GM23338 (cell line): ENCODE results near the gene LENEP. TPM values are rescaled to one million over a fixed set of nuclear protein-coding genes. Genes with fewer than 3 reads are reported as not detected.

Experiments used
- ATAC-seq: fragments of 200-7000 bp; cut with Tn5 transposase; 3 replicates; pipeline ENCODE4 v1.9.1; 2020
- DNase-seq: peaks from one replicate; pipeline ENCODE4 v3.0.0-alpha.2; 2015; ENCODE audit warnings: low spot score
- H2AFZ ChIP-seq: fragments of 200-600 bp; sonication (generic); 2 replicates; pipeline ENCODE4 v1.8.0; 2016; ENCODE audit warnings: antibody characterized with exemption, mild to moderate bottlenecking, moderate library complexity
- H3F3A ChIP-seq: fragments of 200-600 bp; sonication (generic); replicated peaks from 2 replicates; pipeline ENCODE4 v1.8.0; 2017; ENCODE audit warnings: antibody characterized with exemption, mixed run types, low read depth
- H3K27ac ChIP-seq: fragments of 200-600 bp; sonication (generic); 2 replicates; pipeline ENCODE4 v1.6.1; 2016; ENCODE audit warnings: low read depth
- H3K27me3 ChIP-seq: fragments of 200-600 bp; sonication (generic); 2 replicates; pipeline ENCODE4 v1.8.0; 2016; ENCODE audit warnings: mild to moderate bottlenecking, mixed run types, moderate library complexity; ENCODE audit not compliant: insufficient read depth
- H3K36me3 ChIP-seq: fragments of 200-600 bp; sonication (generic); 2 replicates; pipeline ENCODE4 v1.8.0; 2016; ENCODE audit warnings: mild to moderate bottlenecking; ENCODE audit not compliant: insufficient read depth
- H3K4me1 ChIP-seq: fragments of 200-600 bp; sonication (generic); 2 replicates; pipeline ENCODE4 v1.8.0; 2016; ENCODE audit warnings: mild to moderate bottlenecking, moderate library complexity; ENCODE audit not compliant: insufficient read depth
- H3K4me2 ChIP-seq: fragments of 200-600 bp; sonication (generic); 2 replicates; pipeline ENCODE4 v1.7.1; 2017; ENCODE audit warnings: mixed run types
- H3K4me3 ChIP-seq: fragments of 200-600 bp; sonication (generic); 2 replicates; pipeline ENCODE4 v1.6.1; 2016; ENCODE audit warnings: mixed run types
- H3K79me2 ChIP-seq: fragments of 200-600 bp; sonication (generic); replicated peaks from 2 replicates; pipeline ENCODE4 v1.8.0; 2017; ENCODE audit warnings: mild to moderate bottlenecking; ENCODE audit not compliant: insufficient read depth
- H3K9me2 ChIP-seq: fragments of 200-600 bp; sonication (generic); 2 replicates; pipeline ENCODE4 v1.8.0; 2017; ENCODE audit not compliant: insufficient read depth
- H4K20me1 ChIP-seq: fragments of 200-600 bp; sonication (generic); replicated peaks from 2 replicates; pipeline ENCODE4 v1.8.0; 2017; ENCODE audit warnings: mild to moderate bottlenecking; ENCODE audit not compliant: insufficient read depth
- H3K27ac Mint-ChIP-seq: 2 replicates; pipeline ENCODE4 v1.8.0; 2020; ENCODE audit warnings: inconsistent platforms, mild to moderate bottlenecking, moderate library complexity, mixed read lengths
- H3K27me3 Mint-ChIP-seq: 3 replicates; pipeline ENCODE4 v1.8.0; 2022; ENCODE audit warnings: low read depth, mild to moderate bottlenecking, moderate library complexity, mixed read lengths, inconsistent platforms; ENCODE audit not compliant: insufficient read depth, poor library complexity
- H3K36me3 Mint-ChIP-seq: 3 replicates; pipeline ENCODE4 v1.8.0; 2021; ENCODE audit warnings: low read depth, mild to moderate bottlenecking, inconsistent platforms, moderate library complexity, mixed read lengths
- H3K4me1 Mint-ChIP-seq: 3 replicates; pipeline ENCODE4 v1.8.0; 2020; ENCODE audit warnings: mild to moderate bottlenecking, inconsistent platforms, mixed read lengths
- H3K4me3 Mint-ChIP-seq: 3 replicates; pipeline ENCODE4 v1.8.0; 2021; ENCODE audit warnings: moderate library complexity, mild to moderate bottlenecking, inconsistent platforms, mixed read lengths
- H3K9me3 Mint-ChIP-seq: 3 replicates; pipeline ENCODE4 v1.8.0; 2020; ENCODE audit warnings: moderate library complexity, mild to moderate bottlenecking, inconsistent platforms, mixed read lengths
- CTCF ChIP-seq, 2 experiments: fragments of 200-600 bp in 1 of 2; sonication (generic) in 1 of 2; conservative IDR thresholded peaks; 2 replicates each; pipeline versions ENCODE4 v1.5.1 to v1.6.1; 2016 to 2017; ENCODE audit warnings: antibody characterized with exemption in 2 of 2, low read depth in 2 of 2, mild to moderate bottlenecking in 2 of 2, moderate library complexity in 1 of 2
- EZH2 ChIP-seq: fragments of 200-600 bp; sonication (generic); IDR thresholded peaks from one replicate; pipeline ENCODE4 v1.8.0; 2017; ENCODE audit warnings: antibody characterized with exemption, mild to moderate bottlenecking, low read depth; ENCODE audit not compliant: unreplicated experiment
- EZH2phosphoT487 ChIP-seq: fragments of 200-600 bp; sonication (generic); IDR thresholded peaks from one replicate; pipeline ENCODE4 v1.8.1; 2018; ENCODE audit warnings: antibody characterized with exemption; ENCODE audit not compliant: unreplicated experiment
- NANOG ChIP-seq: IDR thresholded peaks from 2 replicates; pipeline ENCODE4 v1.6.1; 2016; ENCODE audit warnings: antibody characterized with exemption, borderline replicate concordance
- STAT1 ChIP-seq: IDR thresholded peaks from one replicate; pipeline ENCODE4 v1.6.1; 2016; ENCODE audit warnings: antibody characterized with exemption; ENCODE audit not compliant: unreplicated experiment
- ZNF114 ChIP-seq: fragments of 250-450 bp; sonication (Bioruptor Pico); IDR thresholded peaks from 2 replicates; pipeline ENCODE4 v1.5.0; 2020; ENCODE audit warnings: mild to moderate bottlenecking, moderate library complexity
- ZNF331 ChIP-seq: fragments of 250-450 bp; sonication (Bioruptor Pico); IDR thresholded peaks from 2 replicates; pipeline ENCODE4 v1.5.0; 2020; ENCODE audit warnings: low read depth, mild to moderate bottlenecking, moderate library complexity
- ZNF462 ChIP-seq: fragments of 250-450 bp; sonication (Bioruptor Pico); IDR thresholded peaks from 2 replicates; pipeline ENCODE4 v1.5.0; 2020; ENCODE audit warnings: mild to moderate bottlenecking, moderate library complexity
- polyA plus RNA-seq: library from polyadenylated mRNA; unstranded; fragments of >200 nt; fragmentation: Nextera tagmentation; extraction: Ambion mirVana; gene quantifications from 2 replicates; pipeline ENCODE4 v1.2.1, GENCODE V29; 2016
- total RNA-seq: library from RNA; depleted of rRNA; stranded (reverse); fragments of >200 nt; shearing (Covaris generic); gene quantifications from 2 replicates; pipeline ENCODE4 v1.2.3, GENCODE V29; 2014
- TF ChIP-seq, protein P1 (sequence below): IDR thresholded peaks from 2 replicates; pipeline ENCODE4 v1.6.1; 2016; ENCODE audit warnings: antibody characterized with exemption

LENEP gene
- total and polyA plus RNA-seq, 2 experiments from 2014 or later: 1.6 TPM; not detected in 1

- H3K4me2 ChIP-seq: peak overlapping the region; percentile 96
These were observed 12.0 kb downstream of the LENEP start for GRCh38 chr1:155005076-155006011.

More at GRCh38 chr1:155005076-155006011, 12.0 kb downstream of the LENEP start:
- Histone ChIP-seq H3K36me3 (no peaks in the 10 kb centered on the region), H4K20me1 (peaks cover 4% of the 10 kb centered on the region; the same call in 1 of the 2 replicates), H3K27me3 (no peaks in the 10 kb centered on the region), H3K4me1 (peaks cover 35% of the 10 kb centered on the region), H3K4me3 (peak overlapping the region; percentile 96), H3K79me2 (peaks cover 42% of the 10 kb centered on the region), H3K9me2 (no peaks in the 10 kb centered on the region), H3F3A (peaks cover 8% of the 10 kb centered on the region; the same call in 1 of the 2 replicates), H2AFZ (no peak overlapping the region), H3K27ac (no peak overlapping the region)
- H3K36me3 Mint-ChIP-seq: peaks cover 4% of the 10 kb centered on the region; the same call in 1 of the 3 replicates
- ATAC-seq (no peak), DNase-seq (no peak)
- H3K4me1 Mint-ChIP-seq: peaks cover 48% of the 10 kb centered on the region
- H3K27ac Mint-ChIP-seq: peak overlapping the region; percentile 48; the same call in 1 of the 2 replicates
- H3K9me3 Mint-ChIP-seq: no peaks in the 10 kb centered on the region
- H3K4me3 Mint-ChIP-seq: peak overlapping the region; percentile 92
- TF ChIP-seq ZNF331 (CRISPR knock-in tag) (no peak), STAT1 (no peak), ZNF462 (CRISPR knock-in tag) (no peak), EZH2 (no peak), CTCF (conservative IDR thresholded peaks at IDR 0.05; ENCODE audit: low read depth in 2 of 2) (no peak), ZNF114 (CRISPR knock-in tag) (no peak), EZH2phosphoT487 (no peak), NANOG (no peak)
- TF ChIP-seq, protein P1, sequence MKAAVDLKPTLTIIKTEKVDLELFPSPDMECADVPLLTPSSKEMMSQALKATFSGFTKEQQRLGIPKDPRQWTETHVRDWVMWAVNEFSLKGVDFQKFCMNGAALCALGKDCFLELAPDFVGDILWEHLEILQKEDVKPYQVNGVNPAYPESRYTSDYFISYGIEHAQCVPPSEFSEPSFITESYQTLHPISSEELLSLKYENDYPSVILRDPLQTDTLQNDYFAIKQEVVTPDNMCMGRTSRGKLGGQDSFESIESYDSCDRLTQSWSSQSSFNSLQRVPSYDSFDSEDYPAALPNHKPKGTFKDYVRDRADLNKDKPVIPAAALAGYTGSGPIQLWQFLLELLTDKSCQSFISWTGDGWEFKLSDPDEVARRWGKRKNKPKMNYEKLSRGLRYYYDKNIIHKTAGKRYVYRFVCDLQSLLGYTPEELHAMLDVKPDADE: no peak
- peaks cover 23% of the 10 kb centered on the region for H3K27me3 Mint-ChIP-seq
